Stomach smooth muscle (tissue), 2 donors: Measurements from ENCODE around the gene PLXNB2.

Source experiments
- H3K27ac ChIP-seq: one replicate; pipeline ENCODE4 v1.7.0; 2013; ENCODE audit warnings: mild to moderate bottlenecking, low read length, inconsistent platforms
- H3K27me3 ChIP-seq, 2 donors: one replicate each; pipeline ENCODE4 v1.7.0; 2013; ENCODE audit warnings: low read length in 2 of 2; ENCODE audit not compliant: insufficient read depth in 2 of 2, control insufficient read depth in 1 of 2
- H3K36me3 ChIP-seq, 2 donors: one replicate each; pipeline ENCODE4 v1.7.0; 2013; ENCODE audit warnings: low read length in 2 of 2; ENCODE audit not compliant: control insufficient read depth in 2 of 2, insufficient read depth in 2 of 2
- H3K4me1 ChIP-seq: one replicate; pipeline ENCODE4 v1.7.0; 2013; ENCODE audit warnings: low read length; ENCODE audit not compliant: control insufficient read depth, insufficient read depth
- H3K4me3 ChIP-seq, 2 donors: one replicate each; pipeline ENCODE4 v1.7.0; 2013; ENCODE audit warnings: low read length in 2 of 2
- H3K9ac ChIP-seq, 2 donors: one replicate each; pipeline ENCODE4 v1.7.0; 2013; ENCODE audit warnings: low read length in 2 of 2, mild to moderate bottlenecking in 1 of 2
- H3K9me3 ChIP-seq, 2 donors: one replicate each; pipeline ENCODE4 v1.7.0; 2013; ENCODE audit warnings: low read length in 2 of 2; ENCODE audit not compliant: control insufficient read depth in 2 of 2
- donor health status: healthy.
- donor health status: Pancreatic carcinoma.

The PLXNB2 gene

DNA sequence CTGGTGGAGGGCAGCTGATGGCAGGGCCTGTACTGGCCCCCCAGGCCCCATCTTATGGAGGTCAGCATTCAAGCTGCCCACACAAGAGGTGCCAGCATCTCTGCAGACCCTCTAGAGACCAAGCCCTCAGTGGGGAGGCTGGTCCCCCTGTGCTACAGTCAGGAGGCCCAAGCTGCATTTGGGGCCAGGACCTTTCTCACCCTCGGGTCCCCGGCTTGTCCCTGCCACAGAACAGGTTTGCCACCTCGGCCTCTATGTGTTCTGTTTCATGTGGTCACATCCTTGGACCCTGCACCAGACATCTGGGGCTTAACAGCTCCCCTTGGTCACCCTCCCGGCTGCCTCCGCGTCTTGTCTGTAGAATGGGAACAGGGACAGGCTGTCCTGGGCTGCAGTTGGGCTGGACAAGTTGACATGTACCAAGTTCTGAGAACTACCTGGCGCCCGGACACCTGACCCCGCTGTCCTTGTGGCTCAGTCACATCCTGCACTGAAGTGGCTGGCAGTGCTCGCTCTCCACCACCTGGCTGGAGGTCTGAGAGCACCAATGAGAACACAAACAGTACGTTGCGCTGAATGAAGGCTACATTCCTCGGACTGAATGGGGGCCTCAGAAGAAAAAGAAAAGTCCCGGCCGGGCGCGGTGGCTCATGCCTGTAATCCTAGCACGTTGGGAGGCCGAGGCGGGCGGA is 2.7 kb upstream of the PLXNB2 start:
- H3K4me1 ChIP-seq = peaks cover 33% of the 10 kb centered on the region
- H3K4me3 ChIP-seq = no peak overlapping the region
- H3K9me3 ChIP-seq = no peaks in the 10 kb centered on the region
- no peak overlapping the region for H3K27ac ChIP-seq
- no peaks in the 10 kb centered on the region for H3K27me3 ChIP-seq
- no peaks in the 10 kb centered on the region for H3K36me3 ChIP-seq
- no peak overlapping the region for H3K9ac ChIP-seq

DNA sequence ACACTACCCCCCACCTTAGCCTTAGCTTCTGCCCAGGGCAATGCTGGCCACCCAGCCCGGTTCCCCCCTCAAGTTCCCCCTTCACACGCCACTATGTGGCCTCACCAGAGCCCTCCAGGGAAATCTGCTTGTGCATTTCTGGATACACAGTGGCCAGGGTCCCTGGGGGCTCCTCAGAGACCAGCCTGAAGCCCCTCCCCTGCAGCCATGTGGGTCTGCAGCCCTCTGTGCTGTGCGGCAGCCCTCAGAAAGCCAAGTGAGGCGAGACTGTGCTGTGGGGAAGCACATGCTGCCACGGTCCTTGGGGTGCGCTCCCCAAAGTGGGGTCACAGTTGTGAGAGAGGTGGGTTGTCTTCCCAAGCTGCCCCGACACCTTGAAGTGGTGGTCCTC is 2.1 kb upstream of the PLXNB2 start:
- peak overlapping the region; percentile 67 for H3K27ac ChIP-seq

GRCh38 chr22:50308986-50309600 is 1.6 kb upstream of the PLXNB2 start:
- no peaks in the 10 kb centered on the region for H3K27me3 ChIP-seq
- peak overlapping the region; percentile 67 for H3K27ac ChIP-seq
- peak overlapping the region in 1 of 2 donors; percentile 47 for H3K9ac ChIP-seq
- H3K4me1 ChIP-seq = peaks cover 42% of the 10 kb centered on the region
- H3K36me3 ChIP-seq = no peaks in the 10 kb centered on the region
- no peak overlapping the region for H3K4me3 ChIP-seq
- H3K9me3 ChIP-seq = no peaks in the 10 kb centered on the region

More for the DNA sequence above, 2.1 kb upstream of the PLXNB2 start:
- no peak overlapping the region for H3K4me3 ChIP-seq
- no peak overlapping the region for H3K9ac ChIP-seq
- H3K27me3 ChIP-seq = no peaks in the 10 kb centered on the region
- no peaks in the 10 kb centered on the region for H3K9me3 ChIP-seq
- H3K36me3 ChIP-seq = no peaks in the 10 kb centered on the region
- peaks cover 39% of the 10 kb centered on the region for H3K4me1 ChIP-seq

GRCh38 chr22:50308597-50308935 is 1.1 kb upstream of the PLXNB2 start:
- Histone ChIP-seq H3K27me3 (no peaks in the 10 kb centered on the region), H3K4me1 (peaks cover 46% of the 10 kb centered on the region), H3K9ac (no peak overlapping the region), H3K27ac (peak overlapping the region; percentile 67), H3K4me3 (peak overlapping the region in 1 of 2 donors; percentile 8), H3K9me3 (no peaks in the 10 kb centered on the region), H3K36me3 (no peaks in the 10 kb centered on the region)

DNA sequence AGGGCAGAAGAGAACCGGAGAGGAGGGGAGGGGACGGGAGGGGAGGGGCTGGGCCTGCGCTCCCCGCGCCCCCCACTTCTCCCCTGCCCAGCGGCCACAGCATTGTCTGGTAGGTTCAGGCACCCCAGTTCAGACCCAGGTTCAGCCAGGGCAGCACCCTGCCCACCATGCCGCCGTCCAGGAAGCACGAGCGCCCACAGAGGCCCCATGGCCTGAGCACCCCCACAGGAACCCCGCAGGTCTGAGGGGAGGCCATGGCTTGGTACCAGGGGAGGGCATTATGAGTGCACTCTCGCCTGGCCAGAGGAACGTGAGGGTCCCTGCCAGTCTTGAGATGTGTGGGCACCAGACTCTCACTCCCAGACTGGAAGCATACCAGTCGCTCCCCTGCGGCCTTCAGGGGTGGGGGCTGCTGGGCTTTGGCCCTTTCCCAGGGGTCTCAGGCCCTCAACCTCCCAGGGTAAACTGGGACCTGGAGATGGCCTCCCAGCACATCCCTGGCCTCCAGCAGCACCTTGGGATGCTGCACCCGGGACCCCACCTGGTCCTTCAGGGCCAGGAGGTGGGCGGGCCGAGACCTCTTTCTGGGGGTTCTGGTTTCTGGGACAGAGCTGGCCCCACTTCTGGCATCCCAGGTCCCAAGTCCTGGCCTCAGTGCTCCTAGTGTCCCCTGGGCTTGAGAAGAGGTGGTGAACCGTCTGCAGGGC is 597 bp upstream of the PLXNB2 start:
- peaks cover 51% of the 10 kb centered on the region for H3K4me1 ChIP-seq
- H3K9ac ChIP-seq = peak overlapping the region in 1 of 2 donors; percentile 42
- H3K27me3 ChIP-seq = no peaks in the 10 kb centered on the region
- peak overlapping the region; percentile 67 for H3K27ac ChIP-seq
- H3K9me3 ChIP-seq = no peaks in the 10 kb centered on the region
- peak overlapping the region in 1 of 2 donors; percentile 8 for H3K4me3 ChIP-seq
- H3K36me3 ChIP-seq = no peaks in the 10 kb centered on the region

DNA sequence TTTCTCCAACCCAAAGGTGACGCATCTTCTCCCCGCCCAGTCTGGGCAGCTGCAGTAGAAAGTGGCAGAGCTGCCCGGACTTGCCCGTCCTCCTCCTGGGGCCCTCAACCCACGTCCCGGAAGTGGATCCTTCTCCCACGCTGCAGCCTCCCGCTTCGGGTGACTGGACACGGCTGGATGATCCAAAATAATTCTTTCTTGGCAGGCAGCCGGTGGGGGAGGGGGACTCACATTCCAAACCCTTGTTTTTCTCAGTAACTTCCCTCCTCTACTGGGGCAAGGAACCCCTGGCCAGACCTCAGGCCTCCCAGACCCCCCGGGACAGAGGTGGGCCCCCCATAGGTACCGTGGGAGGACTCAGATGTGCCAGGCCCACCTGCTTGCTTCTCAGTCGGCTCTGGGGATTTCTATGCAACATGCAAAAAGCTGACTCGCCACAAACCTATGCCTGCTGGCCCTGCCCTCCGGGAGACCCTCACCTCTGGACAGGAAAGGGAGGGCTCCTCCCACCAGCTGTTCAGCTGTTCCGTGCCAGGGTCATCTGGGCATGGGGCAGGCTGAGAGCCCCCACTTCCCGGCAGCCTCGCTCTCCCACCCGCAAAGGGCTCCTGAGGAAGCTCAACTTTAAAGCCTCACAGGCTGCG is 1.4 kb downstream of the PLXNB2 start:
- Histone ChIP-seq H3K9me3 (no peaks in the 10 kb centered on the region), H3K9ac (peak overlapping the region; percentile 77 to 83), H3K4me1 (peaks cover 71% of the 10 kb centered on the region), H3K27me3 (no peaks in the 10 kb centered on the region), H3K4me3 (peak overlapping the region; percentile 73 to 81), H3K27ac (peak overlapping the region; percentile 91), H3K36me3 (no peaks in the 10 kb centered on the region)

DNA sequence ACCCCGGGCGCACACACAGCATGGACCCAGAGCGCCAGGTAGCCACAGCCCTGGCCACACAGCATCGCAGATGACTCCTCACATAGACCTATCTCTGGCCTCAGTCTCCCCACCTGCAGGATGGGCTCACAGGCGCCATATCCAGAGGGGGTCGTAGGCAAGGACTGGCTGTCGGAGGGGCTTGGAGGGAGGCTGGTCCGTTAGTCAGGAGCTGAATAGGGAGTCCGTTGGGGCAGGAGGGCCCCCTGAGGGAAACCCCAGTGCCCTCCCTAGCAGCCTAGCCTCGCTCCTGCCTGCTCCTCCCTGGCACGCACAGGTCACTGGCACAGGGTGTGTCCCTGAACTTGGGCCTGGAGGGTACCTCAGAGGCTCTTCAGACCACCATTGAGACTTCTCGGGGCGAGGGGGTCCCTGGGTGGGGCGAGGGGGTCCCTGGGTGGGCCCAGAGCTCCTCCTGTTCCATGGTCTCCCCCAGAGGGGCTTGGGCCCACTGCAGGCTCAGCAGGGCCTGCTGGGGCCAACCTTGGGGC is 2.0 kb downstream of the PLXNB2 start:
- H3K9ac ChIP-seq = peak overlapping the region; percentile 60 to 77
- peaks cover 77% of the 10 kb centered on the region for H3K4me1 ChIP-seq
- H3K4me3 ChIP-seq = peak overlapping the region; percentile 73 to 81
- H3K9me3 ChIP-seq = no peaks in the 10 kb centered on the region
- no peaks in the 10 kb centered on the region for H3K36me3 ChIP-seq
- H3K27me3 ChIP-seq = no peaks in the 10 kb centered on the region
- H3K27ac ChIP-seq = peak overlapping the region; percentile 91

GRCh38 chr22:50304528-50305392 is 2.7 kb downstream of the PLXNB2 start:
- Histone ChIP-seq H3K4me3 (peak overlapping the region; percentile 73 to 81), H3K27ac (peak overlapping the region; percentile 91), H3K9me3 (no peaks in the 10 kb centered on the region), H3K36me3 (no peaks in the 10 kb centered on the region), H3K27me3 (no peaks in the 10 kb centered on the region), H3K4me1 (peaks cover 84% of the 10 kb centered on the region), H3K9ac (peak overlapping the region; percentile 64 to 77)

- Histone ChIP-seq H3K9ac (peak overlapping the region; percentile 55 to 64), H3K4me1 (peaks cover 83% of the 10 kb centered on the region)
These were observed 3.5 kb downstream of the PLXNB2 start for GRCh38 chr22:50303848-50304527.

More at GRCh38 chr22:50303848-50304527, 3.5 kb downstream of the PLXNB2 start:
- H3K9me3 ChIP-seq = no peaks in the 10 kb centered on the region
- peak overlapping the region; percentile 91 for H3K27ac ChIP-seq
- H3K36me3 ChIP-seq = no peaks in the 10 kb centered on the region
- H3K4me3 ChIP-seq = peak overlapping the region in 1 of 2 donors; percentile 55
- no peaks in the 10 kb centered on the region for H3K27me3 ChIP-seq
